Stimulated activated CD8-positive, alpha-beta memory T cell treated with anti-CD3 and anti-CD28 coated beads, Interleukin-12 subunit alpha, Interleukin-12 subunit beta, amount 100 ng/mL, for 4 hours (primary cell): Measurements from ENCODE around the gene PKP4.

Experiments used
- DNase-seq: peaks from one replicate; pipeline ENCODE4 v3.0.0-alpha.2; 2020; ENCODE audit warnings: low read depth

PKP4 gene

DNA sequence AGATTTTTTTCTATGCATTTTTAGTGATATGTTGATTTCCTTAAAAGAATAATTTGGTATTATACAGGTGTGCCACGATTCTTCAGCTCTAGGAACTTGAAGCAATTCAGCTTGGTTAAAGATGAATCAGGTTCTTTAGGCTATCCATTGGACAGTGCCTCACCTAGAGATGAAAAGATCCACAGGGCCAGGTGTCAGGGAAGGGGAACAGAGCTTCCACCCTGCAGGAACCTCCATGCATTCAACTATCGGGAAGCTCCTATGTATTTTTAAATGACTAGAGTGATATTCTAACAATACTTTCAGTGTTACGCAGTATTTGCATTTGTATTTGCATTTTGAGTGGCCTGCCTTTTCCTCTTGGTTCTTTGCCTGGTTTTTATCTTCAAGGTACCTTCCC lies 40.2 kb downstream of the PKP4 start:
- no peak for DNase-seq

DNA sequence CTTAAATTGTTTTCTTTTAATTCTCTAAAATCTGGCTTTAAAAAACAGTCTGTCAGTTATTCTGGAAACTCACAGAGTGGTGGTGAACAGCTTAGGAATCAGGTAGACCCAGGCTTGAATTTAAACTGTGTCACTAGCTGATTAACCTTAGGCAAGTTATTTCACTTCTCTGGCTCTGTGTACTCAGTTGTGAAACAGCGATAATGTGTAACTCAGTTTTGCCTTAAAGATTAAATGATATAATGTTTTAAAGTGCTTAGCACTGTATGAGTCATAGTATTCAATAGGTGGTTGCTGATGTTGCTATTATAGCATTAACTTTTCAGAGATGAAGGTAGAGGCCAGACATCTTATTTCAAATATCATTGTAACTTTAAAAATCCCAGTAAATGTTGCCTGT lies 40.7 kb downstream of the PKP4 start:
- DNase-seq: no peak

DNA sequence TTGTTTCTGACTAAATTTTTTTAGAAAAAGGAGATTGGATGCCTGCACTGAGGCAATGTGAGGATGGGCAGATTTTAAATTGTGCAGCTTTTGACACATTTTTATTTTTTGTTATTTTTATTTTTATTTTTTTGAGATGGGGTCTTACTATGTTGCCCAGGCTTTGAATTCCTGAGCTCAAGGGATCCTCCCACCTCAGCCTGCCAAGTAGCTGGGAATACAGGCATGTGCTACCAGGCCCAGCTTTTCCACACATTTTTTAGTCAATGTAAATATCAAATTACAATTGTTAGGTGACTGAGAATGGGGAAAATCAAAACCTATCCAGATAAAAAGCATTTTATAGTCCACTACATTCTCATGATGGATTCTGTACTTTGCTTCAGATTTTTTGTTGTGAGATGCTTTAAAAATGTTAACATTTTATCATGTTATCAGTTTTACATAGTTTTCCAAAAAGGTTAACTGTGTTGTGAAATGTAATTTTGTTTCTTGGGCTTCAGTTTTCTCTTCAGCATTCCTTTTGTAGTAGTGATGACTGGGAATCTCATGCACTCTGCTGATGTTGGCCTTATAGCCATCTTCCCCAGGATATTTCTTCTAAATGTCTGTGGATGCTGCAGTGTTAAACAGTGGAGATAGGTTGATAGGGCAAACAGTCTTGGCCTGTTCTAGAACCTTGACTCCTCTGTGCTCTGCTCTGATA lies 41.4 kb downstream of the PKP4 start:
- DNase-seq: no peak

DNA sequence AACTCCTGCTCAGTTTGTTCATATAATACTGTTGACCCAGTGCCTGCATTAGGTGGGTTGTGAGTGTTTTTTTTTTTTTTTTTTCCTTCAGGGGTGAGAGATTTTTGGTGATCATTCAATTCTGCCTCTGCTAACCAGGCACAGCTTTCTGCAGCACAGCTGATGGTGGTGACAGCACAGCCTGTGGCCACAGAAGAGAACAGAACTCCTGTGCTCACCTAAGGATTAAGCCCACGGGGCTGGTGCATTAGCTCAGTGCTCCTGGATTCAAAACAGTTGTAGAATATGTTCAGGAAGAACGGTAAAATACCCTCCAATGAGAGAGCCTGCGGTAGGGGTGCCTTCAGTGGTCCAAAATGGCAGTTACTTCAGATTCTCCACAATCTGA lies 42.0 kb downstream of the PKP4 start:
- DNase-seq: no peak

DNA sequence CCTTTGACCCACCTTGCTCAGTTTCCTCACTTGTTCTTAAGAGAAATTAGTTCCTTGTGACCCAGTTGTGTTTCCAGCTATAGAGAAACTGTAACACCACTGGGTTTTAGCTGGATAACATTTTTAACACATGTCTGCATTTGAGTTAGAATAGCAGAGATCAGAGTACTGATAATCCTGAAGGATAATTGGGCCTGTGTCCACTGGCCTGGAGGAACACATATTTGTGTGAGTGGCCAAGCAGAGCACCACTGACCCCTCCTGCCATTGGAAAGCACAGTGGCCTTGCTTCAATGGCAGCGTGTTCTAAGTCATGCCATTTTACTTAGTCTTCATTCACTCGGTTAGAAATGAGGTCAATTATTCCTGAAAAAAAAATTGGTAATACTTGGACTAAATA lies 42.6 kb downstream of the PKP4 start:
- no peak for DNase-seq

DNA sequence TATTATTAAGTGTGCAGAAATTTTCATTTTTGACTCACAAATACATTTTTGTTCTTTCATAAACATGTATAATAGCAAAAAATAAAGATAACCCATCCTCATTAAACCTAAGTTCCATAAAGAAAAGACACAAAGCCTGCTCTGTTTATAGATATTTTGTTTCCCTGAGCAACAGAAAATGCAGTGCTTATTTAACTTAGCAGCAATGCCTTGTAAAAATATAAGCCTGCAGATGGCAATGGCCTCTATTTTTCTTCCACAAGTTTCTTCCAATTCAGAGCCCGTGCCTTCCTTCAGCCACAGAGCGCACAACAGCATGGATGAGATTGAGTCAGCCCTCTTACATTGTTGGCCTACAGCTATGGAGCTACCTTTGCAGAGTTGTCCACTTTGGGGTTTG lies 43.6 kb downstream of the PKP4 start:
- no peak for DNase-seq

DNA sequence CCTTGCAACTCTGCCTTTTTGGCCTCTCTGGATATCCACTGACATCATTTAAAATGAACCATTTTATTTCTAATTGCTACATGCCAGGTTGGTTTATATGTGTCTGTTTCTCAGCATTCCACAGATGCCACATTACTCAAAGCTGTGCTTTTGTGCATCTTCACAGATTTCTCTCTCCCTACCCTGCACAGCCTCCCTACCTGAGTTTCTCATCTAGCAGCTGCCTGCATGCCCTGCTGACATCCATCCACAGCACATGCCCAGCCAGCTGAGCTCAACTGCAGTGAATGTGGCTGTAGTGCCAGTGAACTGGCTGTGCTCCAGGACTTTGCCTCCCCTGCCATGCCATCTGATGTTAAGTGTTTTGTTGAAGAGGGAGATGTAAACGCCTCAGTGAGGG lies 44.5 kb downstream of the PKP4 start:
- no peak for DNase-seq

DNA sequence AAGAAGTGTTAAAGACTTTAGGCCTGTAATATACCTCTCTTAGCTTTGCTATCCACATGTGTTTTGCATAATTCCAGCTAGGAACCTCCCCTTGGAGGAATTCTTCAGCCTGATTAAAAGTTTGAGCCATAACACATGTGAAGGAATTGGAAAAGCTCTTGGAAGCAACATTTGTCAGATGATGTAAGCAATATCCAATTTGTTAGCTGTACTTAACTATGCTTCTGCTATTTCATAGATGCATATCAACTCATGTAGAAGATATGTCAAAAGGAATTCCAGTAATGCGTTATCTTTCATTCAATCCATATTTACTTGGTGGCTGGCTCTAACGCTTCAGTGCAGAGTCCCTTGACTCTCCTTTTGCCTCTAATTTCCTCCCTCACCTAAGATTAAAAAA lies 46.2 kb downstream of the PKP4 start:
- no peak for DNase-seq

DNA sequence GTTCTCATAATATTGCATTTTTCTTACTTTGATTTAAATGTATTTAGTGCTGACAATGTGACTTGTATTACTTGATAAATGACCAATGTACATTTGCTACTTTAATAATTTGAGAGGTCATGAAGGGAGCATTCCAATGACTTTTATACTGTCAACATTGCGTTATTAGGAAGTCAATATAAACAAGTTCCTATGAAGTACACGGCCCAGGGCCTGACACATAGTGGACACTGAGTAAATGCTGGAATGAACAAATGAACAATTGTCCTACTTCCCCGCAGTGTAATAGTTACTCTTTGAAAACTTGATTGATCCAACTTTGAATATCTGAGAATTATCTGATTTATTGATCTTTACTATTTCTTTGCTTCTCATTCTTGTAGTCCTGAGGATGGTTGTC lies 47.3 kb downstream of the PKP4 start:
- DNase-seq: no peak

DNA sequence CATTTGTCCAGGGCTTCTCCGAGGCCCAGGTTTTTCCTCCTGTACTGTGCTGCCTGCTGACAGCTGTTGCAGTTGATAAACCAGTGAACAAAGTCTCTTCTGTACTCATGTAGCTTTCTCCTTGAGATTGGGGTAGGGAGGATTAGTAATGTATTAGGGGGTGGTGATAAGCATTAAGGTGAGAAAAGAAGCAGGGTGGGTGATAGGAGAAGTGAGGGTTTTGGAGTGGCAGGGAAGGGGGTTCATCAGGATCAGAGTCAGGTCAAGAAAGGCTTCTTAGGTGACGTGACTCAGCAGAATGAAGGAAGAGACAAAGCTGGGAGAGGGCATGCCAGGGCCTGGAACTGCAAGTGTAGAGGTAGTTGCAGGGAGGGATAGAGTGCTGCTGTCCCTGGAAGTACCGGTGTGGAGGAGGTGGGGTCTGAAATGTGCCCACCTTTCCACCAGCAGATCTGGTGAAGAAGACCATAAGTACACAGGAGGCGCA lies 48.7 kb downstream of the PKP4 start:
- DNase-seq: no peak

DNA sequence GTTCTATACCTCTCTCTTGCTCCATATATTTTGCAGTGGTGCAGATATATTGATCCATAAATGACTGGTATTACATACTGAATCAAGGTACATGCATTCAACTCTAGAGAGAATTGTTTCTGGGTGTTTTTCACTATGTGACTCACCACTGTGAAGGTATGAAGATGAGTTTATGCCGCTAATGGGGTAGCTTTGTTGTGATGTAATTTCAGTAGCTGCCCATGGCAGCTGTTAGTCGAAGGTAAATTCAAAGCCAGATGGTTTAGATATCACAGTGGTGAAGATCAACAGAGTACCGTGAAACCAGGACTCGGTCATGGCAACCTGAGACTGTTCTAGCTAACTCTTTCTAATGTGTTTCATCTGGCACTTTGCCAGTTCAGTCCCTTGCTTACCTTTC lies 50.4 kb downstream of the PKP4 start:
- DNase-seq: no peak

DNA sequence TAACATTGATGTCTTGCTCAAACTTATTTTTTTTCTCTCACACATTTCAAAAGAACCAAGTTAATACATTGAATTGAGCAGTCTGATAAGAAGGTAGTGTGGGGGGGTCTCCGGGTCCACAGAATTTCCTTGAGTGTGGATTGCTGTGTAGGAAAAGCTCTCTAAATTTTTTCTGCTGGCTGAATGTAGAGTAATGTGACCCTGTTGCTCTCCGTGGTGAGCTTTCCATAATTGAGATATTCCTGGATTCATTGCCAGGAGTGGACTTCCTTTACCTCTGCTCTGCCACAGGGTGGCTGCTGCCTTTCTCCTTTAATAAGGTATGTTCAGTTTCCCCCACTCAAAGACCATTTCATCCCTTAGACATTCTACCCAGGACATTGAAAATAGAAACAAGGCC lies 50.9 kb downstream of the PKP4 start:
- no peak for DNase-seq

DNA sequence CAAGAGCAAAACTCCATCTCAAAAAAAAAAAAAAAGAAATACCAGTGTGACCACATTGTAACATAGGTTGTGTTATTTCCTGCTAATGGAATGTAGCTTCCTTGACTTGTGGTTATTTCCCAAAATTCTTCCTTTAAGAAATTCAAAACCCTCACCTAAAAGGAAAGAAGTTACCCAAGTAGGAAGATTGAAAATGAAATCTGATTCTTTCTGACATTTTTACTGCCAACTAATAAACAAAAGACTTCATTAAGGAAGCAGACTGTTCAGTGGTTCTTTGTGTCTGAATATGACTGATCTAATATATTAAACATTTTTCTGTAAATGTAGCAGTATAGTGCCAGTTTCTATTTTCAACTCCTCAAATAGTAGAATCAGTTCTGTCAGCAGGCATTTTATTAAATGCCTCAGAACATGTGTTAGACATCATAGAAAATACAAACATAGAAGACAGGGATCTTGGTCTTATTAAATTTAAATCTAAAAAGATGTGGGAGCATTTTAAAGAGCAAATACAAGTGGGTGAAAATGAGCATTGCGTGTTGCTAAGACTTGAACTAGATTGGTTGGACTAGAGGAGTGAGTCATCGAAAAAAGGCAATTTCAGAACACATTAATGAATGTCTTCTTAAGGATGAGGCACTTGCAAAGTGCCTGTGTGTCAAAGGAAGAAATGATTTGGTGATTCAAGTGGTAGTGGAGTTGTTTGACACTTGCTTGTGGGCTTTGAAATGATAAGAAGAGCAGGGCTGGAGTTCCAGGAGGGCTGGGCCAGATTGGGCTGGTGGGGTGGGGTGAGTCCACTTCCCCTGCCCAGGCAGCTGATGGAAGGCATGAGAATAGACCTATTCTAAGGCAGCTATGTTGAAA lies 53.4 kb downstream of the PKP4 start:
- no peak for DNase-seq

DNA sequence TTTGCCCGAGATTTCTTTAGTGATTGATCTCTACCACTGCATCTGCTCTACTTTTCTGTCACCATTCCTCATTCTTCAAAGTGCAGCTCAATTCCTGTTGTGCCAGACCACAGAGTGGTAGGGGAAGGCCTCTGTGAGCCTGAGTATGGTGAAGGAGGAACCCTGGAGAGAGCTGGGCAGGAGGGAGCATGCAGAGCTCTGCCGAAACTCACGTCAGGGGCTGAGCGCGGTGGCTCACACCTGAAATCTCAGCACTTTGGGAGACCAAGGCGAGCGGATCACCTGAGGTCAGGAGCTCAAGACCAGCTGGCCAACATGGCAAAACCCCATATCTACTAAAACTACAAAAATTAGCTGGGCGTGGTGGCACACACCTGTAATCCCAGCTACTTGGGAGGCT lies 54.1 kb downstream of the PKP4 start:
- no peak for DNase-seq

DNA sequence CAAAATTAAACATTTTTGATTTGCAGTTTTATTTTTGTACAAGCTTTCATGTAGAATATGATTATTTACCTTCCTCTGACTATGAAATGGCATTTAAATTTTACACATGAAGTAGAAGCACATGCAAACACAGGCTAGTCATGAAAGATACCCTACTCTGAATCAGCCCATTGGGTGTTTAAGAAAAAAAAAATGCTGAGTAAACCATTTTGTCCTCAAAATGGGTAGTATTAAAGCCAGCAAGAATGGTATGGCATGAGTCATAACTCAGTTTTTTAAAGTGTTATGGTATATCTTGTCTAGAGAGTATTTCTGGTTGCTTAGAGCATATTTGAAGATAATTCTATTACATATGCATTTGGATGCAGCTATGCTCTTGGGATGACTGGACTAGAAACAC lies 55.0 kb downstream of the PKP4 start:
- no peak for DNase-seq

DNA sequence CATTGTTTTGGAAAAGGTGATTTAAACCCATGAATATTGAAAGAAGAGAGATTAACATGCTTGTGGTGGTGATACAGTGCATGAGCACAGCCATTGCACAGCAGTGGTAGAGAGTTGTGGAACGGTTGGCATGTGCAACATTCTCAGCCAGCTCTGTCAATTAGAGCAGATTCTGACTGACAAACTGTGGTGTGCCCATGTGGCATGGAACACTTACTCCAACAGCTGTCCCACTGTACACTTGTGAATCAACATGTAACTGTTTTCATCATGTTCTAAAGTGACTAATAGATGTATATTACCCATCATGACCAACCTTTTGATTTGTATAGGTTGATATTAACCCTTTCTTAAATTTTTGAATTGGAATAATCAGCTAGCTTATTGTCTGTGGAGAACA lies 55.6 kb downstream of the PKP4 start:
- no peak for DNase-seq

DNA sequence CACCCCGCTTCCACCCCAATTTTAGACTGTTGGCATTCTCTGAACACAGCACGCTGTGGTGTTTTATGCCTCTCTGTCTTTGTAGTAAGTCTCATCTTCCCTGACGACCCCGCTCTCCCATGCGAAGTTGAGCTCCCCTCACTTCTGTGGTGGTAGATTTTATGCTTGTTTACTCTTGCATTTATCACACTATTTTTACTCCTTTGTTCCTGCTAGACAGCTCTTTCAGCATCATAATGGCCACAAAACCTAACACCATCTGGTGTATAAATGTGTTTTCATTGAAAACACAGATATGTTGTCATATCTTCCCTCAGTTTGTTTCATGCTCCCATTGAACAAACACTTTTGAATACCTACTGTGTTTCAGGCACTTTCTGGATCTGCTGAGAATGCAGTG lies 57.1 kb downstream of the PKP4 start:
- DNase-seq: no peak

DNA sequence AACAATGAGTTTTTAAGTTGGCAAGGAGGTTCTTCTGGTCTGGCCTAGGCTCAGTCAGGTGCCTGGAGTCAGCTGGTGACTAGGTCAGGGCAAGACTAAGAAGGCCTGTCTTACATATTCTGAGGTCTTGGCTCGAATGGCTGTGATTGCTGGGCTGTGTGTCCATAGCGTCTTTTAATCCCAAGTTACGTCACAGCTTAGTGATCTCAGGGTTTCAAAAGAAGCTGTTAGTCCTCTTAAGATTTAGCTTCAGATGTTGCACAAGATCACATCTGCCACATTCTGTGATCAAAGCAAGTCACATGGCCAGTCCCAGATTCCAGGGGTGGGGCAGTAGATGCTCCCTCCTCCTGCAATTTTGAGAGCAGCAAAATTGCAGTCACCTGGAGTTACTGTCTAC lies 61.3 kb downstream of the PKP4 start:
- no peak for DNase-seq

DNA sequence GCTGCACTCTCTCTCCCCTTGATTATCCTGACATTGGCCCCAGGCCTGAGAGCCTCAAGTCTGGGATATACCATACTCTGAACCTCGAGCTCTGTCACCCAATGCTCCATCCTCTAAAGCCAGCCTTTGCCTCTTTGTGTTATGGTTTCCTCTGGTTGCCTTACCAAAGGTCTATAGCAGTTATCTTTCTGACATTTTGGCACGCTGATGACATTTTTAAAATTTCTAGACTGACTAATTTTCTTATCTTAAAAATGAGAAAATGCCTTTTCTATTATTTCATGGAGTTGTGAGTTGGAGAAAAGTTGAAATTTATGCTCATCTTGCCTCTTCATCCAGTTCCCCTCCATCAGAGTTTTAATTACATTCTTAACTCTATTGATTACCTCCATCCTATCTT lies 62.7 kb downstream of the PKP4 start:
- no peak for DNase-seq

DNA sequence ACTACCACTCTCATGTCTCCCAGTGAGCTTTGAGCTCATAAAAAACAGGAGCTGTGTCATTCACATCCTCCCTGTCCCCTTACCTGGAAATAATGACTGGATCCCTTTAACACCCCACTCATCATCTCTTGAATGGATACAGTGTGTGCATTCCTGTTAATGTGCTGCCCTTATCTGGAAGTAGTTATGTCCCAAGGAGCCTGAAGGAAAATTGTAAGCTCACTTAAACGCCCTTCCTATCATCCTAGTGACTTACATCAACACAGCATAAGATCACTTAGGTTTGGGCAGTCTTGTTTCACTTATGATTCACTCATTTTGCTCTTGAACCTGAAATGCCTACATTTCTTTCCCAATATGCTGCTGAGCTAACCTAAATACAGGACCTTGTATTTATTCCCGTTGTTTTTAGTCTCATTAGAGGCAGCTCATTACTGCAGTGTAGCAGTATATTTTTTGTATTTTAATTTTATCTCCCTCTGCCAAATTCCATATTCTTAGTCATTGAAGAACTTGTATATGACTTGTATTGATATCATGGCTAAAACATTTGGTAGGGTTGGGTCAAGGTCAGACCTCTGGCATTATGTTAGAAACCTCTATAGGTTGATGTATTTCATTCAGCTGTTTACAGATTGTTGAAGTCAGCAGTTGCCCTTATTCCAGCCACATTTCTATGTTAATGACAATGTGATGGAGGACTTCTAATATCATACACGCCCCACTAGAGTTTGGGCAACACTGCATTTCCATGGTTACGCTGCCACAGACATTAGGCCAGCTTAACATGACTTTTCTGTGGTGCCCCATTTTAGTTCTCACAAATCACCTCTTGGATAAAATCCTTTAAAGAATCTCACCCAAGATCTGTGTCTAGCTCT lies 72.9 kb downstream of the PKP4 start:
- DNase-seq: no peak

DNA sequence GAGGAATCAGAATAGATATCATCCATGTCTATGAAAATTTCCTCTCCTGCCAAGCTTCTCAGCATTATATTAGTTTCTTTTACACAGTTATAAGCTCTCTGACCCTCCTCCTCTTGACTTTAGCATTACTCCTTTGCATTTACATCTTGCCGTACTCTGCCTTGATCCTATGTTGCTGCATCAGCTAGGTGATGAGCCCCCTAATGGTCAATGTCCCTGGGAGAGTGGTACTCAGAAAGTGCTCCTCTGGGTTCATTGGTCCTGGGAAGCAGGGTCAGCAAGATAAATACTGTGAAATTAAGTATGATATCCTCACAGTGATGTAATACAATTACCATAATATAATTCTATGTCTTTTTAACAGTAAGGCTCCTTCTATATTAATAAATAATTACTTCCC lies 74.1 kb downstream of the PKP4 start:
- no peak for DNase-seq

DNA sequence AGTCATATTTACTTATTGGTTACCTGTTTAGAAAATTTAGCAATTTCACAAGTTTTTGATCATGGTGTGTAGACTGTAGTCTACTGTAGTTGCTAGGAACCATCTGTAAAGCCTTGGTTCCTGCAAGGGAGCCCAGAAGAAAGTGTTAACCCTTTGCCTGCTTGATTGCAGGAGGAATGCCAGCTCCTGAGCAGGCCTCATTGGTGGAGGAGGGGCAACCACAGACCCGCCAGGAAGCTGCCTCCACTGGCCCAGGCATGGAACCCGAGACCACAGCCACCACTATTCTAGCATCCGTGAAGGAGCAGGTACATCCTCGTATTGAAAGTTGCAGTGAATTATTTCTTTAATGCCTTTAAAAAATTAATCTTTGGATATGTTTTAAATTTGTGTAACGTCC lies 76.3 kb downstream of the PKP4 start:
- DNase-seq: no peak
